HG03342 (cell line): ENCODE measurements around the gene P2RY6.

ENCODE experiments used
- ATAC-seq: cut with Tn5 transposase; IDR thresholded peaks from one replicate; pipeline ENCODE4 v1.9.1; 2021; ENCODE audit warnings: mild to moderate bottlenecking, moderate library complexity; ENCODE audit not compliant: unreplicated experiment

Gene P2RY6

GRCh38 chr11:73331138-73331916 lies 59.2 kb downstream of the P2RY6 start:
- no peak for ATAC-seq

- ATAC-seq = no peak
Observed at GRCh38 chr11:73333173-73333572, 61.0 kb downstream of the P2RY6 start.

GRCh38 chr11:73333640-73334383 lies 61.7 kb downstream of the P2RY6 start:
- ATAC-seq = no peak

- ATAC-seq = no peak
Observed at GRCh38 chr11:73334384-73335203, 62.5 kb downstream of the P2RY6 start.

- ATAC-seq = no peak
Observed at GRCh38 chr11:73335204-73335923, 63.2 kb downstream of the P2RY6 start.

- no peak for ATAC-seq
Observed at GRCh38 chr11:73337846-73338245, 65.7 kb downstream of the P2RY6 start.

GRCh38 chr11:73338279-73338678 lies 66.1 kb downstream of the P2RY6 start:
- no peak for ATAC-seq

- ATAC-seq = no peak
Observed at GRCh38 chr11:73340164-73340563, 68.0 kb downstream of the P2RY6 start.

GRCh38 chr11:73342633-73343032 lies 70.5 kb downstream of the P2RY6 start:
- ATAC-seq = no peak

GRCh38 chr11:73343076-73343873 lies 71.1 kb downstream of the P2RY6 start:
- no peak for ATAC-seq

GRCh38 chr11:73344191-73344607 lies 72.1 kb downstream of the P2RY6 start:
- ATAC-seq = no peak

GRCh38 chr11:73345481-73346160 lies 73.5 kb downstream of the P2RY6 start:
- no peak for ATAC-seq

- no peak for ATAC-seq
Observed at GRCh38 chr11:73346186-73346935, 74.2 kb downstream of the P2RY6 start.

- ATAC-seq = no peak
Observed at GRCh38 chr11:73347067-73347466, 74.9 kb downstream of the P2RY6 start.
